AG09319 (cell line): ENCODE results near the gene INPP5J.
"Not testable (repeated sequence)": the region's sequence is repeated elsewhere in the genome, so short reads cannot be mapped to it uniquely, and the experiment has no call there.

Experiments
- DNase-seq: peaks from one replicate; pipeline ENCODE4 v3.0.0-alpha.2; 2010; ENCODE audit warnings: low read depth; ENCODE audit errors: extremely low read depth
- TF ChIP-seq, protein P1 (sequence below): IDR thresholded peaks from 2 replicates; pipeline ENCODE4 v1.5.1; 2011; ENCODE audit warnings: low read depth, mild to moderate bottlenecking, inconsistent platforms, low read length, moderate library complexity

INPP5J gene

DNA sequence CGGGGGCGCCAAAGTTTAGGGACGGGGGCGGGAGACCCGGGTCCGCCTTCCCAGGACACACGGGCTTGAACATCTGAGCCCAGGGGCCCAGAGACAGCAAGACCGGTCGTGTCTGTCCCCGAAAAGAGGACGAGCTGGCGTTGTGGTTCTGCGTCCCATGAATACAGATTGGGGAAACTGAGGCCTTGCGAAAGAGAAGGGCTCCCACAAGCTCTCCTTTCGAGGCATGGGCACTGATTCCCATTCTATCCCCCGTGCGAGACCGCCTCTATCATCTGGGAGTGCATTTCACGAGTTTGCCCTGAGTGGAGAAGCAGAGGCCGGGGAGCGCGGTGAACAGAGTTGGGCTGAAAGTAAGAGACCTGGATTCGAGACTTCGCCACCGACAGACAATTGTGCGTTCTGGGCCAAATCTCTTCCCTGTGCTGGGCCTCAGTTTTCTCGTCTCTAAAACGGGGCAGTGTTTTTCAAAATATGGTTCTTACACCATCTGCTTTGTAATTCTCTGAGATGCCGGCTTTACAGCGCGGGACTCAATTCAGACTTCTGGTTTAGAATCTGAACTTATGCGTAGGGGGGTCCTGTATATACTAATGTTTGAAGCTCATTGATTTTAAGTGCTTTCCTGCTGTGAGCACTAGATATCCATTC lies 37.7 kb downstream of the INPP5J start:
- DNase-seq = no peak

DNA sequence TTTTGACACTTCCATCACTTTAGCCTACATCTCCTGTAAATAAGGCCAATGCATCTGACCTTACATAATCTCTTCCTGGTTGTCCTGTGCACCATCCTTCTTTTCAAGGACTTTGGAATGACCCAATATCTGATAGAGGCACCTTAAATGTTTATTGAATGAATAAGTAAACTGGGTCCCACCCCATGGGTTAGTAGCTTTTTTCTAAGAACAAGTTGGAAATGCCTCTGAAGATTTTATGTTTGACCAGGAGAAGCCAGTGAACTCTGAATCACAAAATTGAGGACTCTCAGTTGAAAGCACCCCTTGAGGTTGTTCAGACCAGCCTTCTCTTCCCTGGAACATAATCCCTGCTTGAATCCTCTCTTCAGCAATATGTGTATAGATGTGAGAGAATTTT lies 38.6 kb downstream of the INPP5J start:
- no peak for DNase-seq
- TF ChIP-seq, protein P1, sequence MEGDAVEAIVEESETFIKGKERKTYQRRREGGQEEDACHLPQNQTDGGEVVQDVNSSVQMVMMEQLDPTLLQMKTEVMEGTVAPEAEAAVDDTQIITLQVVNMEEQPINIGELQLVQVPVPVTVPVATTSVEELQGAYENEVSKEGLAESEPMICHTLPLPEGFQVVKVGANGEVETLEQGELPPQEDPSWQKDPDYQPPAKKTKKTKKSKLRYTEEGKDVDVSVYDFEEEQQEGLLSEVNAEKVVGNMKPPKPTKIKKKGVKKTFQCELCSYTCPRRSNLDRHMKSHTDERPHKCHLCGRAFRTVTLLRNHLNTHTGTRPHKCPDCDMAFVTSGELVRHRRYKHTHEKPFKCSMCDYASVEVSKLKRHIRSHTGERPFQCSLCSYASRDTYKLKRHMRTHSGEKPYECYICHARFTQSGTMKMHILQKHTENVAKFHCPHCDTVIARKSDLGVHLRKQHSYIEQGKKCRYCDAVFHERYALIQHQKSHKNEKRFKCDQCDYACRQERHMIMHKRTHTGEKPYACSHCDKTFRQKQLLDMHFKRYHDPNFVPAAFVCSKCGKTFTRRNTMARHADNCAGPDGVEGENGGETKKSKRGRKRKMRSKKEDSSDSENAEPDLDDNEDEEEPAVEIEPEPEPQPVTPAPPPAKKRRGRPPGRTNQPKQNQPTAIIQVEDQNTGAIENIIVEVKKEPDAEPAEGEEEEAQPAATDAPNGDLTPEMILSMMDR = no peak

More for the DNA sequence above, 37.7 kb downstream of the INPP5J start:
- TF ChIP-seq, protein P1 = no peak

DNA sequence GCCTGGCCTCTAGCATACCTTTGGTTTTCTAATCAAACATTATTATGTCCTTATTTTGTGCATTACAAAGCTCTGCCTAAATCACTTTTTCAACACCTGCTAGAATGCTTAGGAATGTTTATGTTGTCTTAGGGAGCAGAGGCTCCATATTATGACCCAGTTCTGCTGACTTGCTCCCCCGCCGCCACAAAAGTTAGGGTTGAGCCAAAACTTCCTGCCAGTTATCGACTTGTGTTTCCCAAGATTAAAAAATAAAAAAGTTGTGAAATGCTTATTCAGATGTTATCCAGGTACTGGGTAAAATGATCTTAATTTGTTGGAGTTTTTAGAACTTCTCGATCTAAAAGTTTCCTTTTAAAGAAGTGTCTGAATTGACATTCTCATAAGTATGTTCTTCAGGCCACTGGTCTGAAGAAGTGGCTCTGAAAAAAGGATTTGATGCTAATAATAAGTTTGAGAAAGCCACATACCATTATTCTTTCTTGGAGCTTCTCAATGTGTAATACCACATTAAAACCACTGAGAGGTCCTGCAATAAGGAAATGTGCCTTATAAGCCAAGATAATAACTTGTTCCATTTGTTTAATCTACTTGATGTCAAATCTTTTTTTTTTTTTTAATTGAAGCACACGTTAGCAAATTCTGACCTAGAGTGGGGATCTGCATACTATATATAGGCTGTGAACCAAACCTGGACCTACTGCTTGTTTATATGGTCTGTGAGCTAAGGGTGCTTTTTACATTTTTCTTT lies 39.4 kb downstream of the INPP5J start:
- TF ChIP-seq, protein P1 = peak; percentile 6
- DNase-seq = no peak

DNA sequence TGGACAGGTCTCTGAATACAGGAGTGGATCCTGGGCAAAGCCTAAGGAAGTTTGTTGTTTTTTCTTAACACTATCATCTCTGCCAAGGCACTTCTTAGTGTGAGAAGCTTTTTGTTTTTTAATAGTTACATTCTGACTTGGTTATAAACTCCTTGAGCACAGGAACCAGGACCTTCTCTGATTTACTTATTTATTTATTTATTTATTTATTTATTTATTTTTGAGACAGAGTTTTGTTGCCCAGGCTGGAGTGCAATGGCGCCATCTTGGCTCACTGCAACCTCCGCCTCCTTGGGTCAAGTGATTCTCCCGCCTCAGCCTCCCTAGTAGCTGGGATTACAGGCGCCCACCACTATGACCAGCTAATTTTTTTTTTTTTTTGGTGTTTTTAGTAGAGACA lies 48.2 kb downstream of the INPP5J start:
- TF ChIP-seq, protein P1 = no peak
- DNase-seq = no peak

DNA sequence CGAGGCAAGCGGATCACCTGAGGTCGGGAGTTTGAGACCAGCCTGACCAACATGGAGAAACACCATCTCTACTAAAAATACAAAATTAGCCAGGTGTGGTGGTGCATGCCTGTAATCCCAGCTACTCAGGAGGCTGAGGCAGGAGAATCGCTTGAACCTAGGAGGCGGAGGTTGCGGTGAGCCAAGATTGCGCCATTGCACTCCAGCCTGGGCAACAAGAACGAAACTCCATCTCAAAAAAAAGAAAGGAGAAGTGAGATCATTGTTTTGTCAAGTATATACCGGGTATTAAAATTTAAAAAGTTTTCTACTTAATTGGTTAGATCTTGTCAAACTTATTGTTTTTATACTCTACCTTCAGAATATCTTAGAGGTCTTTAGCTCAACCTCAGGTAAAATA lies 49.0 kb downstream of the INPP5J start:
- DNase-seq = not testable (repeated sequence)

DNA sequence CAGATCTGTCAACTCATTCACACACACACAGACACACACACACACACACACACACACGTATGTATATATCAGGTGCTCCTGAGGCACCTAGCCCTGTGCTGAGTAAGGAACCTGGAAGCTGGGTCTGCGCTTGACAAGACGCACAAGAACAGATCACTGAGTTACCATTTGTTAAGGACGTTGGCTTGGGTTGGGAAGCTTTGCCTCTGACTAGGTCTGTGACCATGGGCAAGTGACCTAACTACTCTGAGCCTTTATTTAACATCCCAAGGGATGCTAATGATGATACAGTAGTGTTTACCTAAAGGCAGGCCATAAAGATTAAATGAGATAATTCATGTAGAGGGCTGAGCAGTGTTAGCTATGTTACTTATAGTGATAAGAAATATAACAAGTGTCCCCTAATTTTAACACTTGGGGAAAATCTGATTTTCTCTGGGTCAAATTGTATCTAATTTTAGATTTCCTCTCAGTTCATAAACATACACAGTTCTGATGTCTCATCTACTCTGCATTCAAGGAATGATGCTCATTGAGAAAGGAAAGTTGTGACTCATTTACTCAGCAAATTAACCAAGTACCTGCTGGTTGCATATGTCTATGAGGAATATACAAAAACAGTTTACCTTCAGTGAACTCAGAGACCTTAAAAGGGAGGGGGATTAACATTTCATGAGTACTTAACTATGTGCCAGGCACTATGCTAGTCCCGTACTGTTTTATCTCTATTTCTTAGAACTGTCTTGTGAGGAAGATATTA lies 50.8 kb downstream of the INPP5J start:
- TF ChIP-seq, protein P1 = no peak
- no peak for DNase-seq

DNA sequence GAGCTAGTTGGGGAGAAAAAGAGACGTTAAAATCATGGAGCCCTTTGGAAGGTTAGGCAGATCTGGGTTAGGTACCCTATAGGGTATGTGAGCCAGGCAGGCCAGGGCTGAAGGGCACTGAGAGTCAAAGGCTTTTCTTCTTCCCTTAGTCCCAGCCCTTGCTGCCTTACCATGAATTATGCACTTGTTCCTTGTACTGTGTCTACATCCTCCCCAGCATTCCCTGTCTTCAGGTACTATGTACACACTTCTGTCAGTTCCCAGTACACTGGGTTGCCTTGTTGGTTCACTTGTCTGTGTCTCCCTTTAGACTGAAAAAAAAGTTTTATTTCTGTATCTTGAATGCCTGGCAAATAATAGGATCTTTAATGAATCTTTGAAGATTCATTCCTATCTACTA lies 54.2 kb downstream of the INPP5J start:
- TF ChIP-seq, protein P1 = no peak
- DNase-seq = no peak
